Activated effector memory CD4-positive, alpha-beta T cell treated with Interleukin-2 at 50 U/mL for 16 hours (primary cell): Measurements from ENCODE around the gene DCAF6.
"Not testable (repeated sequence)": the region's sequence is repeated elsewhere in the genome, so short reads cannot be mapped to it uniquely, and the experiment has no call there.

Source experiments
- DNase-seq: peaks from one replicate; pipeline ENCODE4 v3.0.0-alpha.2; 2020

Gene DCAF6

DNA sequence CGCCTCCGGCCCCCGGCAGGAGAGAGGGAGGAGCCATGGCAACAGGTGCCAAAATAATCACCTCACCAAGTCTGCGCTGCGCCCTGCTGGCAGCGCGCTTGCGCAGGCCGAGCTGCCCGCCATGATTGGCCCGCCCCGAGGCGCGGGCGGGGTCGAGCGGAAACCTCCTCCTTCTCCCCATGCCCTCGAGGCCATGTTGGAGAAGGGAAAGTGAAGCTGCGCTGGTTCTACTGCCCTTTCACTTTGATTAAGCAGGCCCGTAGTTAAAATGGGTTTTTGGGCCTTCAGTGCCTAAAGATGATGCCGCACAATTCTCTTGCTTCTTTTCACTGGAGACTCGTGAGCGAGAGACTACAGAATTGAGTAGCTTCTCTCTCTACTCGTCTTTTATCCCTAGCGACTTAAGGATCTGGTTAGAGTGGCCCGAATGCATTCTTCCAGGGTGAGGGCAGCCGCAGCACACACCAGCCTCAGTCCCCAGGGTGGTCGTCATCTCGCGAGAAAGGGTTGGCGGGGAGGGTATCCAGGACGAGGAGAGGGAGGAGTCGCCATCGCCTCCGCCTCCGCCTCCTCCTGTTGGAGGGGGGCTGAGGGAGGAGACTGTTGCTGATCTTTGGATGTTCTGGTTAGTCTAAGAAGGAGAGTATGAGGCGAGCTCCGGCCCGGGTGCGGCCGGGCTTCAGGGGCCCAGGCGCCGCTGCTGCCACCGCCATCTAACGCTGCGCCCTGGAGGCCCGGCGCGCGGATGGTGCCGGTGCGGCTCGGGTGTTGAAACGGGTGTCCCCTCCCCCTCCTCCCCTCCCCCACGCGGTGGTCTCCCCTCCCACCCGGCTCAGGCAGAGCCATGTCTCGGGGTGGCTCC is at the start of gene DCAF6:
TSS of gene DCAF6 (plus strand) at position 616 of the 862 bp plus-strand sequence. CDS start at position 845, 229 bp downstream.
- peak; percentile 98 for DNase-seq

GRCh38 chr1:167887187-167887586 is 49.3 kb upstream of the DCAF6 start:
- DNase-seq: not testable (repeated sequence)

GRCh38 chr1:167890400-167890799 is 46.1 kb upstream of the DCAF6 start:
- no peak for DNase-seq

- DNase-seq: no peak
Measured at GRCh38 chr1:167893798-167894197, 42.7 kb upstream of the DCAF6 start.

DNA sequence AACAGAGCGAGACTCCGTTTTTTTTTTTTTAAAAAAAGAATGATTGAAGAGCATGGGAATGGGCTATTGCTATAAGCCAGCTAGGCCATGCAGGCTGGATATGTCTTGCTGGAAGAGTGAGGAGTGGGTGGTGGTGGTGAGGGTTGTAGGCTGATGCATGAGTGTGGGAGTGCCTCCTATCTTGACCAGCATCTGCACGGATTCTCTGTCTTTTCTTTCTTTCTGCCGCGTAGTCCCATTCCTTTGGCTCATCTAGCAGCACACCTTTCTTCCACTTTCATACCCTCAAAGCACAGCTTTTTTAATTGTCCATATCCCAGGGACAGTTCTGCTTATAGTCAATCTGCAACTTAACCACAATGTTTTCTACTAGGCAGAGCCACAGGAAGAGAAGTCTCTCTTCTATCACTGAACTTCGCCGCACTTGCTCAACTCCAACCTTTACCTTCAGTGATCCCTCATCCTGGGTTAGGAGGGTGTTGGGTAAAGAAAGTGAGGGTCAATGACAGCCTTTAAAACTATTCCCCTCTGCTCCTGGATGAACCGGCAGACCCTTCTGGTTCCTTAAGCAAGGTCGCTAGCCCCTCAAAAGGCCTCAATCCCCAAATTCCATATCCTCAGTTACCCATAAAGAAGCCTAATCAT is 37.8 kb upstream of the DCAF6 start:
- no peak for DNase-seq

DNA sequence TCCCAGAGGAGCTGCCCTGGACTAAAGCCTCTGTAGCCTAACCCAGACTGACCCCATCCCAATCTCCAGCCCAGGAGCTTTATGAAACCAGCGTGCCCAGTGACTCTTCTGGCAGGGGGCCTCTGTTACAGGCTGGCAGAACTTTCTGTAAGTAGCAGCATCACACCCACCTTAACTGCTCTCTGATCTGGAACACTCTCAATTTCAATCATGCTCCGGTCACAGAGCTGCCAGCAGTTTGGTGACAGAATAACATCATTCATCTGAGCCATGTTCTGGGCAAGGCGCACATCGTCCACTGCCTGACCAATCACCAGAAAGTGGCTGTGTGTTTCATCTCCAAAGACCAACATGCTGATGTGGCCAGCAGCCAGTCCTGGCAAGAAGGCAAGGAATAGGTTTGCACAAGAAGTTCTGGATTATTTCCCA is 37.2 kb upstream of the DCAF6 start:
- no peak for DNase-seq

DNA sequence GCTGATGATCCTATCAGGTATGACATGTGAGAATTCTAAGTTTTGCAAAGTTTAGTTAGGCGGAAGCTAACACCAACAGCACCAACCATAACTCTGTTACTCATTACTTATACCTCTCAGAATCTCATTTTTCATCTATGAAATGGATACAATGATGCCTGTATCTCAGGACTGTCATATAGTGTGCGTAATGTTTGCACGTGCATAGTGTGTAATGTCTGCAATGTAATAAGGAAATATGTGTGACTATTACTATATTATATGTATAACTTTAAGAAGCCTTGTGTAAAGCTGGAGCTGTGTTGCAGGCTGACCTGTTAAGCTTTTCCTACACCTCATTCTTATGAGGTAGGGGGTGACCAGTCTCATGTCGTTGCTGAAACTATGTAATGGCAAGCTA is 35.6 kb upstream of the DCAF6 start:
- no peak for DNase-seq

- DNase-seq: no peak
Measured at GRCh38 chr1:167904652-167905130, 31.8 kb upstream of the DCAF6 start.

DNA sequence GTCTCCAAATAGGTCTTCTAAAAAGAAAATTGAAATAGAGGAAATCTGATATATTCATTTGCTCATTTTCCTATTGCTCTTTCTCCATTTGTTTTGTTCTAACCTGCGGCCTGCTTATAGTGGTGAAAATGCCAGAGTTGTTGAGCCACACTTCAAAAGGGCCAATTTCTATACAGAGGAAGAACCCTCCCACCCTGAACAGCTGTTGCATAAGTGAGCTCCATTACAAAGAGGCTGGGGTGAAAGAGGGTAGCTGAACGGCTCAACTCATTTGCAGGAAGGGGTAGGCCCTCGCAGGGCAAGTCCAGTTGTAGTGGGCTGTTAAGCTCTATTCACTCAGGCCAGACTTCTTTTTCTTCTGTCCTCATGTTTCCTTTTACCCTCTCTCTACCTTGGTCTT is 31.3 kb upstream of the DCAF6 start:
- no peak for DNase-seq

- DNase-seq: no peak
Measured at GRCh38 chr1:167905671-167906070, 30.8 kb upstream of the DCAF6 start.

DNA sequence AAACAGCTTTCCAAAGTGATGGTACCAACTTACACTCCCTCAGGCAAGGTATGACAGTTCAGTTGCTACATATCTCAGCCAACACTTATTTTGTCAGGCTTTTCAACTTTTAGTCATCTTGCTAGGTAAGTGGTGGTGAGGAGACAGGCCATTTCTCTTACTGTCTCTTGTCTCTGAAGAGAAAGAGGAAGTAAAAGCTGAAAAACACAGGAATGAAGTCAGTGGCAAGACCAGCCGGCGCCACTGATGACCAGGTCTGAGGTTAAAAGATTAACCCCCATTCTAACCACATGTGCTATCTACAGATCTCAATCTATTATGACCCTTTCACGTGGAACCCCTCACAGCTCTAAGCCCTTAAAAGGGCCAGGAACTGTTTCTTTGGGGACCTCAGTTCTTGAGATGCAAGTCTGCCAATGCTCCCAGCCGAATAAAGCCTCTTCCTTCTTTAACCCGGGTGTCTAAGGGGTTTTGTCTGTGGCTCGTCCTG is 26.7 kb upstream of the DCAF6 start:
- DNase-seq: no peak

DNA sequence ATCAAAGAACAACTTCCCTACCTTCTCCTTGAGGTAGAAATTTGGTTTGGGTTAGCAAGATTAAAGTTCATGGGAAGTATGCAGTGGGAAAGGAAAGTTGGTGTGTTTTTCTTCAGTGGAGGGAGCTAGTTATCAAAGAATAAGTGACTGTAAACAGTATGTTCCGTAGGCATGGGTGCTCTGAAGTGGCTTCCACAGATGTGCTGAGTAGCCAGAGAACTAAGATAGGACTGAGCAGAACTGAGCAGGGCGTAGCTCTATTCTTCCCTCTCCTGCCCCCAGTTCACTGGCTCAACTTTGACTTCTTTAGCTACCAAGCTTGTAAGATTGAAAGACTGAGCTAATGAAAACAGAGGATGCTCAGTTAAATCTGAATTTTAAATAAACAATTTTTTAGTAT is 26.0 kb upstream of the DCAF6 start:
- DNase-seq: no peak

DNA sequence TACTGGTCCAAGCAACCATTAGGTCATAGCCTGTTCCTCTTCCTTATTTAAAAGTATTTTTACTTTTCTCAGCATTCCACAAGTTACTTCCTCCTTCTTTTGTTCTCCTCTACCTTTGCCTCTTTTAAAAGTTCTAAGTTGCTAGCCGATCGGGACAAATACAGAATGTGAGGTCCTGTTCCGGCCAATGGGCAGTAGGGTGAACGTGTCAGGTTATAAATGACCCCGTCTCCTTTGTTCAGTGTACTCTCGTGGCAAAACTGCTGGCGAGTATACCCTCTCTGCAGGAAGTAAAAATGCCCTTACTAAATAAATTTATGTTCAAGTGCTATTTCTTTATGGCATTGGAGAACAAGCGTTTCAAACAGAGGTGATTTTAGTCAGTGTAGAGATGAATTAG is 25.1 kb upstream of the DCAF6 start:
- DNase-seq: no peak

- DNase-seq: no peak
Measured at GRCh38 chr1:167912294-167912693, 24.2 kb upstream of the DCAF6 start.

- DNase-seq: no peak
Measured at GRCh38 chr1:167913895-167914496, 22.5 kb upstream of the DCAF6 start, which contains the start of gene ADCY10. ADCY10 (minus strand) TSS chr1:167914134; CDS start chr1:167905140, 8,994 bp downstream.

GRCh38 chr1:167915569-167915968 is 20.9 kb upstream of the DCAF6 start:
- no peak for DNase-seq

- no peak for DNase-seq
Measured at GRCh38 chr1:167916766-167917511, 19.5 kb upstream of the DCAF6 start.

GRCh38 chr1:167922023-167922422 is 14.5 kb upstream of the DCAF6 start:
- no peak for DNase-seq

DNA sequence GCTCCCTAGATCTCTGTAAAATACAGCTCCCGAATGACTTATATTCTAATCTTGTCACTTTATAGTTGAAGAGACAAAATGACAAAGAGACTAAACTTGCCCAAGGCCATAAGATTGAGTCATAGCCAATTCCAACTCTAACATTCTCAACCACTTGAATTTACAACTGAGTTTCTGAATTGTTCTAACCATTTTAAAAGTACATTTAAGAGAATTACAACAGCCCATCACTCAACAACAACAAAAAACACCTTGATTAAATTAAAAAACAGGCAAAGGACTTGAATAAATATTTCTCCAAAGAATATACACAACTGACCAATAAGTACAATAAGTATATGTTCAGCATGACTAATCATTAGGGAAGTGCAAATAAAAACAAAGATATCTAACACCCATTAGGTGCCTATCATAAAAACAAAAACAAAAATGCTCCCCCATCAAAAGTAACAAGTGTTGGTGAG is 13.8 kb upstream of the DCAF6 start:
- no peak for DNase-seq

GRCh38 chr1:167923324-167924056 is 13.0 kb upstream of the DCAF6 start:
- no peak for DNase-seq

- DNase-seq: no peak
Measured at GRCh38 chr1:167924102-167924501, 12.4 kb upstream of the DCAF6 start.
